Liver (tissue), 9 donors: ENCODE measurements around the gene CCNK. TPM values are rescaled to one million over a fixed set of nuclear protein-coding genes. Genes with fewer than 3 reads are reported as not detected.

Source experiments
- DNase-seq: peaks from one replicate; pipeline ENCODE4 v3.0.0-alpha.2; 2017; ENCODE audit warnings: low spot score
- H3K27ac ChIP-seq, 2 donors: one replicate each; pipeline ENCODE4 v1.7.0; 2013; ENCODE audit warnings: inconsistent platforms in 2 of 2, low read length in 2 of 2, control low read depth in 1 of 2, low read depth in 1 of 2, mild to moderate bottlenecking in 1 of 2
- H3K27me3 ChIP-seq, 4 donors: one replicate each; pipeline versions ENCODE4 v1.6.1 to v1.7.0; 2013; ENCODE audit warnings: low read length in 3 of 4, inconsistent platforms in 1 of 4, mild to moderate bottlenecking in 1 of 4, moderate library complexity in 1 of 4; ENCODE audit not compliant: control insufficient read depth in 4 of 4, insufficient read depth in 4 of 4
- H3K36me3 ChIP-seq, 4 donors: one replicate each; pipeline versions ENCODE4 v1.6.1 to v1.7.0; 2013; ENCODE audit warnings: low read length in 3 of 4, mild to moderate bottlenecking in 3 of 4, low read depth in 1 of 4, moderate library complexity in 1 of 4; ENCODE audit not compliant: control insufficient read depth in 4 of 4, insufficient read depth in 3 of 4
- H3K4me1 ChIP-seq, 4 donors: one replicate each; pipeline versions ENCODE4 v1.6.1 to v1.7.0; 2013; ENCODE audit warnings: low read length in 3 of 4, mild to moderate bottlenecking in 3 of 4, moderate library complexity in 1 of 4; ENCODE audit not compliant: control insufficient read depth in 4 of 4, insufficient read depth in 4 of 4
- H3K4me3 ChIP-seq, 3 donors: one replicate each; pipeline versions ENCODE4 v1.6.1 to v1.7.0; 2013; ENCODE audit warnings: low read length in 3 of 3, control low read depth in 1 of 3, low read depth in 1 of 3, mild to moderate bottlenecking in 1 of 3
- H3K9ac ChIP-seq, 2 donors: one replicate each; pipeline ENCODE4 v1.7.0; 2013; ENCODE audit warnings: low read length in 2 of 2, mild to moderate bottlenecking in 2 of 2, moderate library complexity in 2 of 2, control low read depth in 1 of 2, low read depth in 1 of 2
- H3K9me3 ChIP-seq, 4 donors: one replicate each; pipeline versions ENCODE4 v1.6.1 to v1.7.0; 2013; ENCODE audit warnings: low read length in 3 of 4; ENCODE audit not compliant: control insufficient read depth in 4 of 4
- FOXA1 ChIP-seq: IDR thresholded peaks from 2 replicates; pipeline ENCODE4 v1.6.1; 2016; ENCODE audit warnings: antibody characterized with exemption
- FOXA2 ChIP-seq: IDR thresholded peaks from 2 replicates; pipeline ENCODE4 v1.6.1; 2016; ENCODE audit warnings: antibody characterized with exemption
- GABPA ChIP-seq, 2 donors: IDR thresholded peaks in 1 of 2; conservative IDR thresholded peaks in 1 of 2; 2 replicates each; pipeline ENCODE4 v1.6.1; 2016; ENCODE audit warnings: antibody characterized with exemption in 2 of 2, mild to moderate bottlenecking in 1 of 2, moderate library complexity in 1 of 2
- HNF4A ChIP-seq, 2 donors: conservative IDR thresholded peaks; 2 replicates each; pipeline ENCODE4 v1.6.1; 2016; ENCODE audit warnings: antibody characterized with exemption in 2 of 2, mild to moderate bottlenecking in 2 of 2
- HNF4G ChIP-seq: IDR thresholded peaks from 2 replicates; pipeline ENCODE4 v1.6.1; 2016; ENCODE audit warnings: antibody characterized with exemption
- JUND ChIP-seq, 2 donors: IDR thresholded peaks; 2 replicates each; pipeline ENCODE4 v1.6.1; 2016; ENCODE audit warnings: antibody characterized with exemption in 2 of 2
- MAX ChIP-seq: IDR thresholded peaks from 2 replicates; pipeline ENCODE4 v1.6.1; 2016; ENCODE audit warnings: antibody characterized with exemption
- NR2F2 ChIP-seq: IDR thresholded peaks from 2 replicates; pipeline ENCODE4 v1.6.1; 2016; ENCODE audit warnings: antibody characterized with exemption
- RAD21 ChIP-seq, 2 donors: IDR thresholded peaks; 2 replicates each; pipeline ENCODE4 v1.6.1; 2016; ENCODE audit warnings: antibody characterized with exemption in 2 of 2, mild to moderate bottlenecking in 2 of 2
- REST ChIP-seq: IDR thresholded peaks from 2 replicates; pipeline ENCODE4 v1.6.1; 2016; ENCODE audit warnings: antibody characterized with exemption, mild to moderate bottlenecking
- RXRA ChIP-seq, 2 donors: IDR thresholded peaks; 2 replicates each; pipeline ENCODE4 v1.6.1; 2017 to 2018; ENCODE audit warnings: antibody characterized with exemption in 2 of 2, mild to moderate bottlenecking in 1 of 2
- SP1 ChIP-seq: IDR thresholded peaks from 2 replicates; pipeline ENCODE4 v1.6.1; 2018; ENCODE audit warnings: antibody characterized with exemption, mild to moderate bottlenecking
- TAF1 ChIP-seq: conservative IDR thresholded peaks from 2 replicates; pipeline ENCODE4 v1.6.1; 2016; ENCODE audit warnings: antibody characterized with exemption, mild to moderate bottlenecking
- YY1 ChIP-seq: IDR thresholded peaks from 2 replicates; pipeline ENCODE4 v1.6.1; 2016; ENCODE audit warnings: antibody characterized with exemption, mild to moderate bottlenecking
- WGBS: extraction: QIAGEN DNeasy Blood & Tissue Kit; methylation state at CpG from one replicate; pipeline ENCODE4 v1.1.7; 2013; 5-methylcytosine and 5-hydroxymethylcytosine counted together
- polyA plus RNA-seq, 2 donors: library from polyadenylated mRNA; stranded (reverse) in 1 of 2; unstranded in 1 of 2; fragments of 200-250 nt in 1 of 2; fragments of >200 nt in 1 of 2; fragmentation: Nextera tagmentation in 1 of 2; extraction: Ambion mirVana in 1 of 2; gene quantifications; one replicate each; pipeline versions ENCODE4 v1.2.1 to v1.2.3, GENCODE V29; 2013 to 2015
- total RNA-seq, 2 donors: library from RNA; depleted of rRNA; stranded (reverse); fragments of >200 nt; gene quantifications; one replicate each; pipeline ENCODE4 v1.2.3, GENCODE V29; 2014
- donor health status: healthy.
- donor health status: healthy.
- donor health status: healthy.
- donor health status: healthy.
- donor health status: healthy.

The CCNK gene
- total and polyA plus RNA-seq, 4 donors = 7.7 to 33.4 (median 13.2) TPM

GRCh38 chr14:99519931-99520421, 38.8 kb downstream of the CCNK start (continued):
- TF ChIP-seq SP1 (no peak), HNF4G (no peak), NR2F2 (no peak), MAX (no peak), RAD21 (IDR thresholded peaks at IDR 0.05) (no peak)

DNA sequence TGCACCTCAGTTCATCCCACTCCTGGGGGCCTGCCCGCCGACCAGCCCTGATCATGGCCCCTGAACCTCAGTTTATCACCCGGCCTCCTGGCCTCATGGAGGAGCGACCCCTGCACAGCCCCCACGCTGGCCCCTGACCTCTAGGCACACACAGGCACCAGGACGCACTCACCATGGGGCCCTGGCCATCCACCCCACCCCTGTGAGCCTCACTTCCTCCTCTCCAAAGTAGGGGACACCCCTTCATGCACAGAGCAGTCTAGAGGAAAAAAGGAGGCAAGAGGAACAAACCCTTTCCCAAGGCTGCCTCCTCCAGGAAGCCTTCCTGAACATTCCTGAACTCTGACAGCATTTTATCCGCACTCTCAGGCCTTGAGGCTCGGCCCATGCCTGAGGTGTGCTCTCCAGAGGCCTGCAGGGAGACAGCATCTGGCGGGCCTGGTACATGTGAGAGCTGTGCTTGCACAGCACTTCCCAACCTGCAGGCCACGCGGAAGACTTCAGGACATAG, 39.4 kb downstream of the CCNK start:
- H3K27ac ChIP-seq = no peak overlapping the region
- 94% methylated on average over 11 of the region's 11 CpGs for WGBS
- H3K36me3 ChIP-seq = peaks cover 0 to 8% (median 0%) of the 10 kb centered on the region in 4 donors
- no peaks in the 10 kb centered on the region for H3K9me3 ChIP-seq
- H3K4me3 ChIP-seq = no peak overlapping the region
- no peak for TF ChIP-seq FOXA1
- TF ChIP-seq GABPA (IDR thresholded peaks at IDR 0.05 in 1 of 2, conservative IDR thresholded peaks at IDR 0.05 in 1 of 2) = no peak
- TF ChIP-seq NR2F2 = no peak
- no peak for TF ChIP-seq YY1
- no peak for TF ChIP-seq HNF4G
- no peak for TF ChIP-seq JUND (IDR thresholded peaks at IDR 0.05)
- TF ChIP-seq HNF4A (conservative IDR thresholded peaks at IDR 0.05) = no peak
- no peak overlapping the region for H3K9ac ChIP-seq
- no peak for DNase-seq
- H3K4me1 ChIP-seq = peaks cover 0 to 16% (median 3%) of the 10 kb centered on the region in 4 donors
- no peaks in the 10 kb centered on the region for H3K27me3 ChIP-seq

DNA sequence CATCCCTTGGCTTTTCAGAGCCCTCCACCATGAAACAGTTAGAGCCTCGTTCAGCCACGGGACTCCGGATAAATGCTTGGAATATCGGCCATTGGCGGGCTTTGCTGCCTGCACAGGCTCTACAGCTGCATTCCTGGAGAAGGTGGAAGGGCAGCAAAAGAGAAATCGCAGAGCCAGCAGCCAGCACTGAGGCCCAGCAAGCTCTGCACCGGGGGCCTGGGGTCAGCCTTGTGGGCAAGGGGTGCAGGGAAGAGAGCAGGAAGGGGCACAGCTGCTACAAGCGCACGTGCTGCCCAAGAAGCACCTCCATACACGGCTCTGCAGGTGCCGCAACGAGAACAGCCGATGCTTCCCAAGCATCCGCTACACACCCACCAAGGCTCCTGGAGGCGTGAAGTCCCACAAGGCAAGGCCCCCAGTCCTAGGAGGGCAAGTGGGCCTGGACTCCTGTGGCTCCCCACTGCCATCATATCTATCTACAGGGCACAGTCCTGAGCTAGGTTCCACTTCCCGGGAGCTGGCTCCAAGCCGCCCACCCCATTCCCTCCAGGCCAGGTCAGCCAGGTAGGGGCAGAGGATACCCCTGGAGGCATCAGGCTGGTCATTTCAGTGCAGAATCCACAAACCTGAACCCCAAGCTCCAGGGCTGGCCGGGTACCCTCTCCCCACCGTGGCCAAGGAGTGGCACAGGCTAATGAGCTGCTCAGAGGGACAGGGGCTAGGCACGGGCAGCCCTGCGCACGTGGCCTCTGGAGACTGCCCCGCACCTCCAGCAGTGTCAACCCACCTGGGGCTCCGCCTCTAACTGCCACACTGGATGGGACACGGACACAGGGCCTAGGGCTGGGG, 40.2 kb downstream of the CCNK start:
- Histone ChIP-seq H3K9ac (no peak overlapping the region), H3K36me3 (peaks cover 0 to 8% (median 0%) of the 10 kb centered on the region in 4 donors), H3K27me3 (no peaks in the 10 kb centered on the region), H3K9me3 (no peaks in the 10 kb centered on the region), H3K27ac (no peak overlapping the region), H3K4me3 (no peak overlapping the region), H3K4me1 (peaks cover 0 to 20% (median 3%) of the 10 kb centered on the region in 4 donors)
- no peak for DNase-seq
- TF ChIP-seq HNF4G (no peak), GABPA (IDR thresholded peaks at IDR 0.05 in 1 of 2, conservative IDR thresholded peaks at IDR 0.05 in 1 of 2) (no peak), MAX (no peak), FOXA2 (no peak), NR2F2 (no peak), RAD21 (IDR thresholded peaks at IDR 0.05) (no peak), RXRA (IDR thresholded peaks at IDR 0.05) (no peak), TAF1 (no peak), YY1 (no peak), FOXA1 (no peak), REST (no peak), HNF4A (conservative IDR thresholded peaks at IDR 0.05) (no peak)
- 95% methylated on average over 25 of the region's 25 CpGs for WGBS
